Pulmonary artery endothelial cell (primary cell): ENCODE measurements around the gene PWWP2B. TPM values are rescaled to one million over a fixed set of nuclear protein-coding genes. Genes with fewer than 3 reads are reported as not detected.

Experiments
- DNase-seq: peaks from one replicate; pipeline ENCODE4 v3.0.0-alpha.2; 2011; ENCODE audit warnings: low read depth, low spot score
- total RNA-seq: library from RNA; depleted of rRNA; stranded (reverse); fragments of >200 nt; gene quantifications from 2 replicates; pipeline ENCODE4 v1.2.3, GENCODE V29; 2014

PWWP2B gene
- total RNA-seq, 1 donor from 2014 or later, result 15.6 TPM

GRCh38 chr10:132456881-132457280 lies 59.9 kb downstream of the PWWP2B start:
- no peak for DNase-seq

DNA sequence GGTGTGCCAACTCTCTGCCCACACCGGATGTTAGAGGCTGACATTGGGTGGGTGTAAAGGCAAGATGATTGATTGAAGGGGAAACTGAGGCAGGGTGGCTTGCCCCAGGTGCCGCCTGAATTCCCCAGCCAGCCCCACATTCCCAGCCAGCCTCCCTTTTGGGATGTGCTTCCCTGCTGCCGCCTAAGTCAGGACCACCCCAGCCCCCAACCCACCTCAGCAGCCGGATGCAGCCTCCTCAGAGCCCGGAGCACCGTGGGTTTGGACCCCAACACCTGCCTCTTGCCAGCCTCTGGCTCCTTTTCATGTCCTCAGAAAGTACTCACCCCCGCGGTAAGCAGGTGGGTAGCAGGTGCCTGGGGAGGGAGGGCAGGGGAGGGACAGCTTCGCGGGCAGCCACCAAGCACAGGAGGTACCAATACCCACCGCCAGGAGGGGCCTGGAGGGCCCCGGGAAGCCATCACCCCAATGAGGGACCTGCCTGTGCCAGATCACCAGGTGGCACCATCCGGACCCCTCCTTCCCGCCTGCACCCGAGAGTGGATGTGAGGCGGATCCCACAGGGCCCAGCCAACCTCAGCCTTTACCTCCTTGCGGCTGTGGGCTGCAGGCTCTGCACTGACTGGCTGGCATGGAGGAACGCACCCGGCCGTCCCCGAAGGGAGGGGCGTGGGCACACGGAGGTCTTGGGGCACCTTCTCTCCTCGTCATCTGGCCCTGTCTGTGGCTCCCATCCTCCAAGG lies 60.5 kb downstream of the PWWP2B start:
- DNase-seq, result no peak

- no peak for DNase-seq
Measured at GRCh38 chr10:132458071-132458585, 61.1 kb downstream of the PWWP2B start.

- no peak for DNase-seq
Measured at GRCh38 chr10:132458586-132459300, 61.7 kb downstream of the PWWP2B start.

DNA sequence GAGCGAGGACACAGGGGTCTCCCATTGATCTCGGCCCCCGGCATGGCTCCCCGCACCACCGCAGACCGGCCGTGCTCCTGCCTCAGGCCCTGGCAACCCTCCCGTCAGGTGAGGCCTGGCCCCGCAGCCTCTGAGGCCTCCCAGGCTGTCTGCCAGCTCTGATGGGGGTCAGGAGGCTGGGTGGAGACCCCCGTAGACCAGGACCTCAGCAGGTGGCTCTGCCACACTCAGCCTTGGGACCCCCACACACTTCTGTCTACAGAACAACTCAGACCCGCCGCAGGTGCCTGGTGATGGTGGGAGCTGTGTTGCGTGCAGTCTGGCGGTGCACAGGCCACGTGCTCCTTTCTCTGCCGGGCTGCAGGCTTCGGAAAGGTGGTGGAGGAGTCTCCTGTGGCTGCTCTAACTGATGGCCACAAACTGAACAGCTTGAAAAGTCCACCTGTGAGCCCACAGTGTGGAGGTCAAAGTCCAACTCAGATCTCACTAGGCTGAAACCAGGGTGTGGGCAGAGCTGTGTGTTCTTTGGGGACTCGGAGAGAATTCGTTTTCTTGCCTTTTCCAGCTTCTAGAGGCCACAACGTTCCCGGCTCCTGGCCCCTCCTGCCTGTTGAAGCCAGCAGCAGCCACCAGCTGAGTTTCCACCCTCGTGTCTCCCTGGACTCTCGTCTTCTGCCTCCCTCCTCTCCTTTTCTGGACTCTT lies 62.5 kb downstream of the PWWP2B start:
- no peak for DNase-seq

DNA sequence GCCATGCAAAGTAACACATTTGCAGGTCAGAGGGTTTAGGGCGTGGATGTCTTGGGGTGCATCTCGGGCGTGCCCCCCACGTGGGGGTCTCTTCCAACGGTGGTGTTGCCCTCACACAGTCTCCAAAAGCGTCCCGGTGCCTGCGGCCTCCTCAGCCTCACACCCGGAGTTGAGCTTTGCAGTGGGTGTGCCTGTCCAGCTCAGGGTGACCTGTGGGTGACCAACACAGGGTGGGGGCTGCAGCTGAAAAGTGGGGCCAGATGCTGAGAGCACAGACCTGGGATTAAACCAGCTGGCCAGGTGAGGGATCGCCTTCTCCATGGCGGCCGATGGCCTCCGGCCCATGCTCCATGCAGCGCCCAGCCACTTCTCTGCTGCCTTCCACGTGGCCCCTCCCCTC lies 63.1 kb downstream of the PWWP2B start:
- DNase-seq, result no peak

GRCh38 chr10:132460691-132461090 lies 63.7 kb downstream of the PWWP2B start:
- no peak for DNase-seq

GRCh38 chr10:132461103-132461682 lies 64.2 kb downstream of the PWWP2B start:
- DNase-seq, result no peak

DNA sequence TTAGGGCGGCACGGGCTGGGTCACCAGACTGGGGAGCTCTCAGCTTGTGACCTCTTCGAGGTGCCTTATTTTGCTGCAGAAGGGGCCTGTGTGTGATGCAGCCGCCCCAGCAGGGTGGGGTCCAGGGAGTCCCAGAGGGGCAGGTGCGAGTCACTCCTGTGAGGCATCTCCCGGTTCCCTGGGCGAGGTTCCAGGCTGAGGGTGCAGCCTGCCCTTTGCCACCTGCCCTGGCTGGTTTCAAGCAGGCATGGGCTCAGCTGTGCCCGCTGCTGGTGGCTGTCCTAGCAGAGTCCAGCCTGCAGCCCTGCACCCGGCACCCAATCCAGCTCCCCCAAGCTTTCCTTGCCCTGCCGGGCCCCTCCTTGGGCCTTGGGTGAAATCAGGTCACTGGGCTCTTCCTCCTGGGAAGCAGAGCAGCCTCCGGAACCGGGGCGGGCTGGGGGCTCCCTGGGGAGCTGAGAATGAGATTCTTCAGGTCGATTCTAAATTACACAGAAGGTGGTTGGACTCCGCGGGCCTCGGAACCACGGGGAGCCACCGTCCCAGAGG lies 64.8 kb downstream of the PWWP2B start:
- no peak for DNase-seq

DNA sequence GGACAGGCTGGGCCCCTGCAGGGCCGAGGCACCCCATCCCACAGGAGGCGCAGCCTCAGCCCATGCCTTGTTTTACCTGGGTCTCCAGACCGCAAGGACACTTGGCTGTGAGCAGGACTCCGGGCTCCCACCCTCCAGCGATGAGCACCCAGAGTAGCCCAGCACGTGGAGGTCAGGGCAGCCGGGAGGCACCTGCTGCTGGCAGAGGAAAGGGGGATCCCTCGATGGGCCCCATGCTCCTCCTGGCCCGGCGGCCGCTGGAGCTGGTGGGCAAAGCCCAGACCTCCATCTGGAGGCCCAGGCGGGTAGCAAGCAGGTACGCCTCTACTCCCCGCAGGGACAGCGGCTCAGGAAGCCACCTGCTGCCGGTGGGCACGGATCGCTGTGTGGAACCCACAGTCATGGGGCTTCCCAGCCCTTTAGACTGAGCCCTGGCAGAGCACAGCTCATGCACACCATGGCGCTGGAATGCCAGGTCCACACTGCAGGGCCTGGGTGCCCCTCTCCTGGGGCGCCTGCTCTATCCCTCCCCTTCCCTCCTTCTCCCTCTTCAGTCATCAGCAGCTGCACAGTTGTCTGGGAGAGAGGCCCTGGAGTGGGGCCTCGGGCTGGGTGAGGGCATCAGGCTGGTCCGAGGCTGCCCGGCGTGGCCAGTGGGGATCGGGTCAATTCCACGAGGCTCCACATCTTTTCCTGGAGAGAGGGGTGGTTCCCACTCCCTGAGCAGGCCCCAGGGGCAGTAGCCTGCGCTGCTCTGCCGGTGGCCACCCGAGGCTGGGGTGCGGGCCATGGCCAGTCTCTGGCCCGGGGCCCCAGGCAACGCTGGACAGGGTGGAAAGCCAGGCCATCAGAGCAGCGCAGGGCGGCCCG lies 65.7 kb downstream of the PWWP2B start:
- DNase-seq, result no peak

DNA sequence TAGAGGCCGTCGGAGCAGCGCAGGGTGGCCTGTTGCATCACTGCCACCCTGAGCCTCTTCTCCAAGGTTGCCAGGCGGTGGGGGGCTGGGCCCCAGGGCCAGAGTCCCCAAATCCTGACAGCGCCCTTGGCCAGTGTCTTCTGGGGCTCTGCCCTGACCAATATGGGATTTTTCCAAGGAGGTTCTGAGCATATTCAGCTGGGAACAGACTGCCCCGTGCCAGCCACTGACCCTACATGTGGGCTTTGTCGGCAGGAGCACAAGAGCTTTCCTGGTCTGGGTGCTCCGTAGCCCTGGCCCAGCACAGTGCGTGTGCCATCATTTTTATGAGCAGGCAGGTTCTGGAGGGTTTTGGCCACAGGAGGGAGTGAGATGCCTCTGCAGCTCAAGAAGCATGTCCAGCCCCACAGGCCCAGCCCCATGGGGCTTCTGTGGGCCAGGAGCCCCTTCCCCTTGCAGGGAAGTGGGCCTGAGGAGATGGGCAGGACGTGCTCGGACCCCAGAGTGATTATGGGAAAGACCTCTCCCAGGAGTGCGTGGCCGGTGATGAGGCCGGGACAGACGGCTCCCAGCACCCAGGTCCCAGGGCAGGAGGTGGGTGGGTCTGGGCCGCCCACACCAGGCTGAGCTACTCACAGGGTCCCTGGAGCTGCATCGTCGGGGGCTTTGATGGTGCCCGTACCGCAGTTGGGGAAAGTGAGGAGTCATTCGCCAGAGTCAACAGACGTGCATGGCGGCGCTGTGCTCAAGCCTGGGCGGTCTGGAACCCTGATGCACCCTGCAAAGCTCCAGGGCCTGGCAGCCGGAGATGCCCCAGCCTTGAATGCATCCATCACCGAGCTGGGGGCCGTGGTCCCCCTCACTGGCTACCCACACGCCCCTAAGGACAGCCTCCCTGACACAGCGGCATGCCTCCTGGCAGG lies 66.6 kb downstream of the PWWP2B start:
- DNase-seq, result no peak

GRCh38 chr10:132464256-132465192 lies 67.5 kb downstream of the PWWP2B start:
- no peak for DNase-seq

GRCh38 chr10:132465193-132465888 lies 68.3 kb downstream of the PWWP2B start:
- DNase-seq, result no peak

DNA sequence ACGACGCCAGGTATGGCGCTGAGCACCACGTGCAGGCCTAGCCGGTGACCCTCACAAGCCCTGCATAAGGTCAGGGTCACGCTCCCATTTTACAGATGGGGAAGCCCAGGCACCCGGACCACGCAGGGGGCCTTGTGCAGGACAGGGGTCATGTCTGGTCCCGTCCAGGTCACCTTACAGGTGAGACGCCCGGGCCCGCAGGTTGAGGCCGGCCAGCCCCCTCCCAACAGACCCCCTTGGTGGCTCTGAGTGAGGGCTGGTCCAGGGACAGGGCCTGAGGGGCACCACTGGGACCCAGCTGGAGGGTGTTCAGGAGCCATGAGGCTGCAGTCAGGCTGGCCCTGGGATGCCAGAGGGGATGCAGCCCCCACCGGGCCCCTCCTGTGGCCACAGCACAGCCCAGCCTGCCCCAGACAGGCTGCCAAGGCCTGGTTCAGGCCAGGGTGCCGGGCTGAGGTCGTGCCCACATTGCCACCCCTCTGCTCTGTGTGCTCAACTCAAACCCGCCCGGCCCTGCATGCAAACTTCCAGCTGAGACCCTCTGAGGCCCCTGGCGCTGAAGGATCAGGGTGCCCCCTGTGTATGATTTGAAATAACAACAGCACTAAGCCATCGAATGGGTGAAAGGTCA lies 69.0 kb downstream of the PWWP2B start:
- DNase-seq, result no peak

GRCh38 chr10:132466520-132467463 lies 69.8 kb downstream of the PWWP2B start:
- no peak for DNase-seq
